Measurements from ENCODE around the gene CBX4. TPM values are rescaled to one million over a fixed set of nuclear protein-coding genes. Genes with fewer than 3 reads are reported as not detected.

CBX4 gene
- total RNA-seq, 2 donors from 2014 or later, result 28.0 to 28.5 TPM

DNA sequence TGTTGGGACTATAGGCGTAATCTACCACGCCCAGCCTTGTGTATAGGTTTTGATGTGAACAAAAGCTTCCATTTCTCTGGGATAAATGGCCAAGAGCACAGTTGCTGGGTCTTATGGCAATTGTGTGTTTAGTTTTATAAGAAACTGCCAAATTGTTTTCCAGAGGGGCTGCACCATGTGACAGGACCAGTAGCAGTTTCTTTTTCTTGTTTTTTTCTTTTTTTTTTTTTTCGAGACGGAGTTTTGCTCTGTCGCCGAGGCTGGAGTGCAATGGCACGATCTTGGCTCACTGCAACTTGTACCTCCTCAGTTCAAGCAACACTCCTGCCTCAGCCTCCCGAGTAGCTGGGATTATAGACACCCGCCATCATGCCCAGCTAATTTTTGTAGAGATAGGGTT lies 34.3 kb upstream of the CBX4 start:
- Histone ChIP-seq H3K4me1 (replicated peaks) (no peaks in the 10 kb centered on the region), H3K9me3 (no peaks in the 10 kb centered on the region), H3K36me3 (no peaks in the 10 kb centered on the region), H3K4me3 (no peak overlapping the region), H3K27ac (no peak overlapping the region), H3K27me3 (replicated peaks; ENCODE audit: insufficient read depth) (no peaks in the 10 kb centered on the region)
- intact Hi-C loops (cut with DNase I), result no loop called here
- TF ChIP-seq, protein P1, sequence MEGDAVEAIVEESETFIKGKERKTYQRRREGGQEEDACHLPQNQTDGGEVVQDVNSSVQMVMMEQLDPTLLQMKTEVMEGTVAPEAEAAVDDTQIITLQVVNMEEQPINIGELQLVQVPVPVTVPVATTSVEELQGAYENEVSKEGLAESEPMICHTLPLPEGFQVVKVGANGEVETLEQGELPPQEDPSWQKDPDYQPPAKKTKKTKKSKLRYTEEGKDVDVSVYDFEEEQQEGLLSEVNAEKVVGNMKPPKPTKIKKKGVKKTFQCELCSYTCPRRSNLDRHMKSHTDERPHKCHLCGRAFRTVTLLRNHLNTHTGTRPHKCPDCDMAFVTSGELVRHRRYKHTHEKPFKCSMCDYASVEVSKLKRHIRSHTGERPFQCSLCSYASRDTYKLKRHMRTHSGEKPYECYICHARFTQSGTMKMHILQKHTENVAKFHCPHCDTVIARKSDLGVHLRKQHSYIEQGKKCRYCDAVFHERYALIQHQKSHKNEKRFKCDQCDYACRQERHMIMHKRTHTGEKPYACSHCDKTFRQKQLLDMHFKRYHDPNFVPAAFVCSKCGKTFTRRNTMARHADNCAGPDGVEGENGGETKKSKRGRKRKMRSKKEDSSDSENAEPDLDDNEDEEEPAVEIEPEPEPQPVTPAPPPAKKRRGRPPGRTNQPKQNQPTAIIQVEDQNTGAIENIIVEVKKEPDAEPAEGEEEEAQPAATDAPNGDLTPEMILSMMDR (IDR thresholded peaks at IDR 0.05), result no peak
- no peak for TF ChIP-seq POLR2A (IDR thresholded peaks at IDR 0.05)
- TF ChIP-seq POLR2AphosphoS5 (IDR thresholded peaks at IDR 0.05), result no peak
- WGBS, result 92% methylated on average over 9 of the region's 9 CpGs
- no peak for DNase-seq (ENCODE audit: low spot score)

DNA sequence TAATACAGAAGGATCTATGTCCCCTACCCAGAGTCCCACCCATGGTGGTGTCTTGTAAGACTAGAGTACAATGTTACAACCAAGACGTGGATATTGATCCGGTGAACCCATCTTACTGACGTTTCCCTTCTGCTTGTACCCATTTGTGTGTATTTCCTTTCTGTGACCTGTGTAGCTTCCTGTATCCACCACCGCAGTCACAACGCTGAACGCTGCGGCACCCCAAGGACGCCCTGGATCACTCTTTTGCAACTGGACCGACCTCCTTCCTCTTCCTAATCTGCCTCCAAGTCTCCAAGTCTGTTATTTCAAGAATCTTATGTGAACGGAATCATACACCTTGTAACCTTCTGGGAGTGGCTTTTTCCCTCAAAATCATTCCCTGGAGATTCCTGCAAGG lies 33.5 kb upstream of the CBX4 start:
- Histone ChIP-seq H3K9me3 (no peaks in the 10 kb centered on the region), H3K27ac (no peak overlapping the region), H3K4me1 (replicated peaks) (no peaks in the 10 kb centered on the region), H3K27me3 (replicated peaks; ENCODE audit: insufficient read depth) (no peaks in the 10 kb centered on the region), H3K4me3 (no peak overlapping the region), H3K36me3 (no peaks in the 10 kb centered on the region)
- intact Hi-C loops (cut with DNase I), result no loop called here
- 90% methylated on average over 10 of the region's 10 CpGs for WGBS
- DNase-seq (ENCODE audit: low spot score), result no peak
- TF ChIP-seq POLR2AphosphoS5 (IDR thresholded peaks at IDR 0.05), result no peak
- TF ChIP-seq, protein P1 (IDR thresholded peaks at IDR 0.05), result no peak
- TF ChIP-seq POLR2A (IDR thresholded peaks at IDR 0.05), result no peak

DNA sequence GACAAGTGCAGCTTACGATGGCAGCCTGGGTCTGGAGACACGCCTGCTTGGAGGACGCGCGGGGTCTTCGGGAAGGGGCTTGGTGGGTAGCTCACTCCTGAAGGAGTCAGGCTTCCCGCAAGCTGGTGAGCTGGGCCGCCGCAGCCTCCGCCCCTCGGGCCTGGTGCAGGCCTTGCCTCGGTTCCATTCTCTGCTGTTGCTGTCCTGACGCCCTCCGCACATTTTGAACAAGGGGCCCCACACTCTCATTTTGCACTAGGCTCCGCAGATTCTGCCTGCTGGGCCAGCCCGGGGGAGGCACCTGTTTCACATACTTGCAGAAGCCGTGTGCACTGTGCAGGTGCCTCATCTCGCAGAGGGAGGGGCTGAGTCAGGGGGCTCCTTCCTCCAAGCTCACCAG lies 31.9 kb upstream of the CBX4 start:
- intact Hi-C loops (cut with DNase I), result no loop called here
- Histone ChIP-seq H3K27ac (no peak overlapping the region), H3K4me3 (no peak overlapping the region), H3K36me3 (no peaks in the 10 kb centered on the region), H3K27me3 (replicated peaks; ENCODE audit: insufficient read depth) (no peaks in the 10 kb centered on the region), H3K4me1 (replicated peaks) (no peaks in the 10 kb centered on the region), H3K9me3 (no peaks in the 10 kb centered on the region)
- TF ChIP-seq, protein P1 (IDR thresholded peaks at IDR 0.05), result no peak
- TF ChIP-seq POLR2A (IDR thresholded peaks at IDR 0.05) (no peak), POLR2AphosphoS5 (IDR thresholded peaks at IDR 0.05) (no peak)
- 81% methylated on average over 18 of the region's 18 CpGs for WGBS
- DNase-seq (ENCODE audit: low spot score), result no peak

DNA sequence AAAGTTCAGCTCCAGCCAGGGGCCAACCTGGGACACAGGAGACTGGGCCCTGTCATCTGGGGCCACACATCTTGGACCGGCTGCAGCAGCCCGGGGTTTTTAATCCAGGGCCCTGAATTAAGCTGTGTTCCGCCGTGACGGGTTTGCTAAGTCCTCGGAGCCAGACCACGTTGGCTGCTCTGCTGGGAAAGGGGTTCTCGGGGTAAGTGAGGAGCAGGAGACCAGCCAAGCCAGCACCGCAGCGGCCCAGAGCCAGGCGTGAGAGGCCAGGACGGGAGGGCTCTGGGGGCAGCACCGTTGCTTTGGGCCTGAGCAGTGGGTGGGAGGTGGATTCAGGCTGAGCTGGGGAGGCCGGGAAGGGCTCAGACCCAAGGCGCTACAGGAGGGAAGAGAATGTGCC lies 31.3 kb upstream of the CBX4 start:
- intact Hi-C loops (cut with DNase I), result no loop called here
- Histone ChIP-seq H3K27me3 (replicated peaks; ENCODE audit: insufficient read depth) (no peaks in the 10 kb centered on the region), H3K27ac (no peak overlapping the region), H3K4me3 (no peak overlapping the region), H3K36me3 (no peaks in the 10 kb centered on the region), H3K9me3 (no peaks in the 10 kb centered on the region), H3K4me1 (replicated peaks) (no peaks in the 10 kb centered on the region)
- TF ChIP-seq, protein P1 (IDR thresholded peaks at IDR 0.05), result no peak
- TF ChIP-seq POLR2A (IDR thresholded peaks at IDR 0.05) (no peak), POLR2AphosphoS5 (IDR thresholded peaks at IDR 0.05) (no peak)
- 85% methylated on average over 15 of the region's 15 CpGs for WGBS
- no peak for DNase-seq (ENCODE audit: low spot score)

DNA sequence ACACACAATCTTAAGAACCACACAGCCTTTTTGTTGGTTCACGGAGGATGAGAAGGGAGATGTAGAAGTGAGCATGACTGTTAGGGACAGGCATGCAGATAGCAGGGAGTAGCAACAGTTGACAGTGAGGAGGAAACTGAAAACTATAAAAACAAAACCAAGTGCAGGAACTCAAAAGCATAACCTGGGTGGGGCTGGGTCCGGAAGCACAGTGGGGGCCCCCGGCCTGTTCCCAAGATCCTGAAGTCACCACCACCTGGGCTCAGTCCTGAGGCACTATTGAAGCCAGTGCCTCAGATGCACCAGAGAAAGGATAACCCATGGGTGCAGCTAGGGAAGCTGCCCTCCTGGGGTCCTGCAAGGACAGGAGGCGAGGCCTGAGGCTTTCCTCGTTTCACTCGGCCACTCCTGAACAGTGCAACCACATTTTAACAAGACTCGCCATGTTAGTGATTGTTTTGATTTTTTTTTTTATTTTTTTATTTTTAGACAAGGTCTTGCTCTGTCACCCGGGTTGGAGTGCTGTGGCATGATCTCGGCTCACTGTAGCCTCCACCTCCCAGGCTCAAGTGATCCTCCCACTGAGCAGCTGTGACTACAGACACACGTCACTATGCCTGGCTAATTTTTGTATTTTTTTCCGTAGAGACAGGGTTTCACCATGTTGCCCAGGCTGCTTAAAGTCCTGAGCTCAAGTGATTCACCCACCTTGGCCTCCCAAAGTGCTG lies 27.7 kb upstream of the CBX4 start:
- Histone ChIP-seq H3K27me3 (replicated peaks; ENCODE audit: insufficient read depth) (no peaks in the 10 kb centered on the region), H3K27ac (no peak overlapping the region), H3K4me1 (replicated peaks) (no peaks in the 10 kb centered on the region), H3K36me3 (no peaks in the 10 kb centered on the region), H3K9me3 (no peaks in the 10 kb centered on the region), H3K4me3 (no peak overlapping the region)
- 86% methylated on average over 11 of the region's 11 CpGs for WGBS
- no peak for DNase-seq (ENCODE audit: low spot score)
- intact Hi-C loops (cut with DNase I), result no loop called here
- TF ChIP-seq POLR2A (IDR thresholded peaks at IDR 0.05), result no peak
- TF ChIP-seq, protein P1 (IDR thresholded peaks at IDR 0.05), result no peak
- no peak for TF ChIP-seq POLR2AphosphoS5 (IDR thresholded peaks at IDR 0.05)
